ENCODE results near the gene CD83.

CD83 gene

DNA sequence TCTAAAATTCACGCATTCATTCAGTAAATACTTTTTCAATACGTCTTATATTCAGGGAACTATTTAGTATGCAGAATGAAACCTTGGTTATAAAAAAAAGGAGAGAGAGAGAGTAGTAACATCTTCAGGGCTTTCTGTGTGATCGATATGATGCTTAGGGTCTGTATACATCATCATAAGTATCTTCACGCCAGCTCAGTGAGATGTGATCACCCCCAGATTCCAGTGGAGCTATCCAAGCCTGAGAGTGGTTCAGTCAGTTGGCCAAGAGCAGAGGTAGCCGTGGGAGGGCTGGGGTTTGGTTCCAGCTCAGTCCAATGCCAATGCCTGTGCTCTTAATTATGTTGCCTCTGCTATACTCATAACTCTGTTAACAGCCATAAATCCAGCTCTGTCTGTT is 8.6 kb downstream of the CD83 start:
- DNase-seq (ENCODE audit: low spot score): no peak

GRCh38 chr6:14127611-14128010 is 10.0 kb downstream of the CD83 start:
- no peak for DNase-seq (ENCODE audit: low spot score)

GRCh38 chr6:14128012-14128411 is 10.4 kb downstream of the CD83 start:
- no peak for DNase-seq (ENCODE audit: low spot score)

GRCh38 chr6:14128746-14129145 is 11.2 kb downstream of the CD83 start:
- no peak for DNase-seq (ENCODE audit: low spot score)

GRCh38 chr6:14129575-14129974 is 12.0 kb downstream of the CD83 start:
- DNase-seq (ENCODE audit: low spot score): no peak

DNA sequence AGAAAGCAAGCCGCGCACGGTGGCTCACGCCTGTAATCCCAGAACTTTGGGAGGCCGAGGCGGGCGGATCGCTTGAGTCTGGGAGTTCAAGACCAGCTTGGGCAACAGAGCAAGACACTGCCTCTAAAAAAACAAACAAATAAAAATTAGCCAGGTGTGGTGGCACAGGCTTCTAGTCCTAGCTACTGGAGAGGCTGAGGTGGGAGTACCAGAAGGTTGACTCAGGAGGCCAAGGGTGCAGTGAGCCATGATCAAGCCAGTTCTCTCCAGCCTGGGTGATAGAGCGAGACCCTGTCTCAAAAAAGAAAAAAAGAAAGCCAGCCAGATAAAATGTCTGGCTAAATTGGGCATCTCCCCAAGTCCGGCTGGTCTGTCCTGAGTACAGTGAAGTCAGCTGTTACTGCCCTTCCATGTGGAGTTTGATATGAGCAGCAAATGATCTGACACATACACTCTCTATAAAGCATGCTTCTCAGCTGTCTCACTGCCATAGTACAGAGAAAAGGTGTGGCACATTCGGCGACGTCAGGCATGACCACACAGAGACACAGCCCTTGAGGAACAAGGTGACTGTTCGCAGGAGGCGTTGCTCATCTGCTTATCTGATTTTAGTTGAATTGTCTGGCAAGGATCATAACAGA is 13.0 kb downstream of the CD83 start:
- no peak for DNase-seq (ENCODE audit: low spot score)

- DNase-seq (ENCODE audit: low spot score): no peak
Observed at GRCh38 chr6:14131579-14131978, 14.0 kb downstream of the CD83 start.

GRCh38 chr6:14132244-14132920 is 14.8 kb downstream of the CD83 start:
- no peak for DNase-seq (ENCODE audit: low spot score)

- no peak for DNase-seq (ENCODE audit: low spot score)
Observed at GRCh38 chr6:14132921-14133275, 15.3 kb downstream of the CD83 start.

DNA sequence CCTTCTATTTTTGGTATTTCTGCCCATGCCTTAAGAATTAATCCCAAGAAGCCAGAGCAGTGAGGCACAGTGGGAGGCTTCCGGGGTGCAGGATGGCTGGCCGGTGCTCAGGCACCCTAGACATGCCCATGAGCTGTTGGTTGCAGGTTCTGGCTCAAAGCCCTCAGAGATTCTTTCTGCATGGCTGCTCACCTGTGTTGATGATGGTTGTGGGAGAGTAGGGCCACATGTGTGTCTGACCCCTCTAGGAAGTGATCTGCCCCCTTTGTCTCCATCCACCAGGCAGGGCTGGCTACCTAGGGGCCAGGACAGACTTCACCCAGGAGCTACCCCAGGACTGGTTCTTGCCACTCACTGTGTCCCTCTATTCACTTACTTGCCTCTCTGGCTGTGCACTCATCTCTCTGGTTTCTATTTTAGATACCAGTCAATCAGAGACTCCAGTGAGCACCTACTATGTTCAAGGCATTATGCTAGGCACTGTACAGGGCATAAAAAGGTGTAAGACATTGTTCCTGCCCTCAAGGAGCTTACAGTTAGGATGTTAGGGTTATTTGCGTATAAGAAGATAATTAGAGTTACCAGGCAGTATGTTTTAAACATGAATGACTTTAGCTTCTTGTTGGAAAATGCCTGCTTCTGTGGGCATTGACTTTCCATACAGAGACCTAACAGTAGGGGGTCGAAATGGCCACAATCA is 16.8 kb downstream of the CD83 start:
- no peak for DNase-seq (ENCODE audit: low spot score)

GRCh38 chr6:14135893-14136539 is 18.4 kb downstream of the CD83 start:
- no peak for DNase-seq (ENCODE audit: low spot score)

GRCh38 chr6:14138701-14139215 is 21.2 kb downstream of the CD83 start:
- DNase-seq (ENCODE audit: low spot score): no peak

DNA sequence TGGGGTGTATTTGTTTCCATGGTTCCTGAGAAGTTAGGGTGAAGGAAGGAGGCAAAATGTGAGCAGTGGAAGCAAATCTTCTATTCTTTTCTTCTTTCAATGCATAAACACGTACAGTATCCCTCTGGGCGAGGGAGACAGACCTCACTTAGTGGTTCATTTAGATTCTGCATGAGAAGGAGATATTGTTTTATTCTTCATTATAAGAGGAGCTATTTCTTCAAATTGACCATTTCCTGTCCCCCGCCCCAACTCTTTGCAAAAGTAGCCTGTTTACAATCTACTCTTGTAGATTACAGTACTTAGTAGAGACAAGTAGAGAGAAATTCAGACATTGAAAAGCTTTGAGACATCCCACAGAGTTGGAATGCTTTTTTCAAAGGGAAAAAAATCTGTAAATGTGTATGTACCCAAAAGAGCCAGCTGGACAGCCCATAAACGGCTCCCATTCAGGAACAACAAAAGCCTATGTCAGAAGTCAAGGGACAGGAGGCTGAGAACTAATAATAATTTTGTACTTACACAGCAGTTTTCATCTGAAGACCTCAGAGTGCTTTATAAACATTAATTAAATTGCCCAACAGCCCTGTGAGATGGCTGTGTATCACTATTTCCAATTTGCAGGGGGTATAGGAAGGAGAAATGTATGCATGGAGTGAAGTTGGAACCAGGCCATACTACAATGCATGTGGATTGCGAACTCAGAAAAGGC is 23.9 kb downstream of the CD83 start:
- no peak for DNase-seq (ENCODE audit: low spot score)

- DNase-seq (ENCODE audit: low spot score): no peak
Observed at GRCh38 chr6:14142063-14142450, 24.5 kb downstream of the CD83 start.

DNA sequence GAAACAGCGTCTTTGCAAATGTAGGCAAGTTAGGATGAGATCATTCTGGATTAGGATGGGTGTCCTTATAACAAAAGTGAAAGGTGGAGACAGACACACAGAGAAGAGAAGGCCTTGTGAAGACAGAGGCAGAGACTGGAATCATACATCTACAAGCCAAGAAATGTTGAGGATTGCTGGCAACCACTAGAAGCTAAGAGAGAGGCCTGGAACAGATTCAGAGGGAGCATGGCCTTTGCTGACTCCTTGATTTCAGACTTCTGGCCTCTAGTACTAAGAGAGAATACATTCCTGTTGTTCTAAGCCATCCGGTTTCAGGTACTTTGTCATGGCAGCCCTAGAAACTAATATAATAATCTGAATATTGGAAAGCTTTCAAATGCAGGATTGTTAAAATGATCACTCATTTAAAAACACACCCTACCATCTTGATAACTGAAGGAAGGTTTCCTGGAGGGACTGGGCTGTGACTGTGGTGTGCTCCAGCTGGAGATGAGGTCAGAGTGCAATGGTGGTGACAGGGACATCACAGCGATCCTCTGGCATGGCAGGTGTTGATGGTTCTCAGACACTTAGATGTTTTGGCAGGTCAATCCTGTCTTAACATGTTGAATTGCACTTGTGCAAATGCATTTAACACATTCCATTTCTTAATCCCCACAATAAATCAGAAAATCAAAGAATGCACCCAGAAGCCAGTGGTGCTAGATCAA is 25.1 kb downstream of the CD83 start:
- DNase-seq (ENCODE audit: low spot score): no peak

DNA sequence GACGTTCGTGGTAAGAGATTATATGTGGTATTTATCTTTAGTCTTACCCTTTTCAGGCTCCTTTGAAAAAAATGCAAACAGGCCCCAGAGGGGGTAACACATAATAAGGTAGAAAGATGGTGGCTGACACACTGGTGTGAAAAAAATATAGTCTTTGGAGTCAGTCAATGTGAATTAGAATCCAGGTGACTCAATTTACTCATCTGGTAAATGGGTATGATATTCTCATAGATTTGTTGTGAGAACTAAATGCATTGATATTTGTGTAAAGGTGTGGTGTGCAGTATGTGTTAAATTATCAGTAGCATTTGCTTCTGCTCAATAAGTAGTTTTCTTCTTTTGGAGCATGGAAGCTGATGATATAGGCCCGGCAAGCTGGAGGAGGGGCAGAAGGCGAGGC is 25.7 kb downstream of the CD83 start:
- no peak for DNase-seq (ENCODE audit: low spot score)

GRCh38 chr6:14144678-14145113 is 27.1 kb downstream of the CD83 start:
- DNase-seq (ENCODE audit: low spot score): peak; percentile 72

GRCh38 chr6:14146506-14147096 is 29.0 kb downstream of the CD83 start:
- DNase-seq (ENCODE audit: low spot score): no peak

- DNase-seq (ENCODE audit: low spot score): no peak
Observed at GRCh38 chr6:14147891-14148290, 30.3 kb downstream of the CD83 start.

DNA sequence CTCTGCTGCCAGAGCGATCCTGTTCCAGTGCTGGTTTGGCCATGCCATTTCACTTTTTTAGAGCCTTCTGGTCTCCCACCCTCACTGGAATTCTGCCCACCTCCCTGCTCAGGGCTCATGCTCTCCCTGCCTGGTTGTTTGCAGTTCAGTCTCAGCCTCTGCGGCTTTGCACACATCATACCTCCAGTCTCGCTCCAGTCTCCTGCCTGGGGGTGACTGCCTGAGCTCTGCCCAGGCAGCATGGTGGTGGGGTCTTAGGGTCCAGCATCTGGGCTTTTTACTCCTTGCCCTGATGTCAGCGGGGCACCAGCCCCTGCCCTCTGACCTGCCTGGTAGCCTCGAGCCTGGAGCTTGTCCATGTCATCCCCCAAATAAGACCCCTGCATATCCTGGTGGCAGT is 30.9 kb downstream of the CD83 start:
- no peak for DNase-seq (ENCODE audit: low spot score)
